Gastroesophageal sphincter (tissue), 4 donors: ENCODE measurements around the gene LRRC40. TPM values are rescaled to one million over a fixed set of nuclear protein-coding genes. Genes with fewer than 3 reads are reported as not detected.

Experiments
- ATAC-seq: fragments of 150-250 bp; one replicate; pipeline ENCODE4 v1.9.1; 2016; ENCODE audit warnings: mild to moderate bottlenecking, moderate library complexity
- H3K27ac ChIP-seq, 4 donors: fragments of 200-600 bp; sonication (generic) in 3 of 4; 1 replicate in 3 of 4; 2 replicates in 1 of 4; pipeline ENCODE4 v1.5.1; 2016 to 2019
- H3K27me3 ChIP-seq: fragments of 200-600 bp; sonication (generic); one replicate; pipeline ENCODE4 v1.5.1; 2019
- H3K36me3 ChIP-seq, 2 donors: fragments of 200-600 bp; sonication (generic); one replicate each; pipeline ENCODE4 v1.5.1; 2019; ENCODE audit warnings: control low read depth in 1 of 2
- H3K4me1 ChIP-seq, 3 donors: fragments of 200-600 bp; sonication (generic); 1 replicate in 2 of 3; 2 replicates in 1 of 3; pipeline ENCODE4 v1.5.1; 2016 to 2019; ENCODE audit warnings: control low read depth in 2 of 3
- H3K4me3 ChIP-seq, 2 donors: fragments of 200-600 bp; sonication (generic); one replicate each; pipeline ENCODE4 v1.5.1; 2019; ENCODE audit warnings: mild to moderate bottlenecking in 1 of 2, moderate library complexity in 1 of 2
- H3K9me3 ChIP-seq, 3 donors: fragments of 200-600 bp; sonication (generic); one replicate each; pipeline ENCODE4 v1.5.1; 2017 to 2019; ENCODE audit warnings: control low read depth in 2 of 3
- CTCF ChIP-seq, 4 experiments: fragments of 200-600 bp in 2 of 4; fragments of 450-650 bp in 2 of 4; sonication (generic) in 1 of 4; IDR thresholded peaks; one replicate each; pipeline ENCODE4 v1.5.1; 2017 to 2019; ENCODE audit warnings: antibody characterized with exemption in 4 of 4, mild to moderate bottlenecking in 2 of 4, moderate library complexity in 2 of 4
- EP300 ChIP-seq: sonication (generic); formaldehyde crosslinking; IDR thresholded peaks from one replicate; pipeline ENCODE4 v1.6.1; 2017; ENCODE audit warnings: antibody characterized with exemption, mild to moderate bottlenecking
- POLR2A ChIP-seq, 2 donors: fragments of 450-650 bp; IDR thresholded peaks; one replicate each; pipeline ENCODE4 v1.6.1; 2017; ENCODE audit warnings: antibody characterized with exemption in 2 of 2, mild to moderate bottlenecking in 2 of 2, moderate library complexity in 1 of 2
- POLR2AphosphoS5 ChIP-seq: sonication (generic); formaldehyde crosslinking; IDR thresholded peaks from one replicate; pipeline ENCODE4 v1.6.1; 2017; ENCODE audit warnings: antibody characterized with exemption
- WGBS, 2 donors: methylation state at CpG; one replicate each; pipeline ENCODE4 v1.1.5; 2018; ENCODE audit warnings: low coverage in 1 of 2; 5-methylcytosine and 5-hydroxymethylcytosine counted together
- total RNA-seq, 4 donors: library from RNA; depleted of rRNA; stranded (reverse); fragments of >200 nt; gene quantifications; one replicate each; pipeline ENCODE4 v1.1.0, GENCODE V29; 2016

Gene LRRC40
- total RNA-seq, 4 donors from 2014 or later, result 12.9 to 25.4 (median 18.5) TPM

- TF ChIP-seq POLR2A (IDR thresholded peaks at IDR 0.05) (no peak), EP300 (no peak), CTCF (IDR thresholded peaks at IDR 0.05) (no peak), POLR2AphosphoS5 (no peak)
These were observed 29.4 kb upstream of the LRRC40 start for GRCh38 chr1:70234733-70235132.

GRCh38 chr1:70231475-70231874, 26.1 kb upstream of the LRRC40 start:
- Histone ChIP-seq H3K4me3 (no peak overlapping the region), H3K36me3 (peaks cover 21 to 83% of the 10 kb centered on the region in 2 donors), H3K9me3 (no peaks in the 10 kb centered on the region), H3K4me1 (peaks cover 3 to 26% (median 11%) of the 10 kb centered on the region in 3 donors), H3K27ac (no peak overlapping the region), H3K27me3 (no peaks in the 10 kb centered on the region)
- ATAC-seq, result no peak
- WGBS, 2 donors, result 93 to 100% methylated on average over 3 to 4 of the region's 4 CpGs
- TF ChIP-seq EP300 (no peak), POLR2A (IDR thresholded peaks at IDR 0.05) (no peak), POLR2AphosphoS5 (no peak), CTCF (IDR thresholded peaks at IDR 0.05) (no peak)

More at GRCh38 chr1:70234733-70235132, 29.4 kb upstream of the LRRC40 start:
- Histone ChIP-seq H3K36me3 (peaks cover 41 to 100% of the 10 kb centered on the region in 2 donors), H3K4me3 (no peak overlapping the region), H3K27me3 (no peaks in the 10 kb centered on the region), H3K4me1 (no peaks in the 10 kb centered on the region), H3K9me3 (no peaks in the 10 kb centered on the region), H3K27ac (no peak overlapping the region)
- no peak for ATAC-seq

- no peak overlapping the region for H3K27ac ChIP-seq
- peaks cover 11 to 69% of the 10 kb centered on the region in 2 donors for H3K36me3 ChIP-seq
- H3K9me3 ChIP-seq, result no peaks in the 10 kb centered on the region
- ATAC-seq, result no peak
- no peaks in the 10 kb centered on the region for H3K27me3 ChIP-seq
- WGBS, 2 donors, result 55 to 76% methylated on average over 2 of the region's 2 CpGs
- H3K4me3 ChIP-seq, result no peak overlapping the region
- TF ChIP-seq CTCF (IDR thresholded peaks at IDR 0.05) (no peak), EP300 (no peak), POLR2A (IDR thresholded peaks at IDR 0.05) (no peak)
- peaks cover 9 to 54% (median 20%) of the 10 kb centered on the region in 3 donors for H3K4me1 ChIP-seq
These were observed 23.3 kb upstream of the LRRC40 start for GRCh38 chr1:70228670-70229069.

GRCh38 chr1:70227439-70227838, 22.1 kb upstream of the LRRC40 start:
- Histone ChIP-seq H3K27me3 (no peaks in the 10 kb centered on the region), H3K4me3 (no peak overlapping the region), H3K36me3 (peaks cover 6 to 61% of the 10 kb centered on the region in 2 donors), H3K4me1 (peaks cover 14 to 66% (median 29%) of the 10 kb centered on the region in 3 donors), H3K27ac (no peak overlapping the region), H3K9me3 (no peaks in the 10 kb centered on the region)
- WGBS, 2 donors, result 18 to 30% methylated on average over 1 of the region's 1 CpG
- no peak for ATAC-seq
- TF ChIP-seq CTCF (IDR thresholded peaks at IDR 0.05), result no peak
- no peak for TF ChIP-seq EP300
- no peak for TF ChIP-seq POLR2A (IDR thresholded peaks at IDR 0.05)
- no peak for TF ChIP-seq POLR2AphosphoS5

- H3K4me3 ChIP-seq, result no peak overlapping the region
- H3K36me3 ChIP-seq, result peaks cover 0 to 36% of the 10 kb centered on the region in 2 donors
- 63 to 73% methylated on average over 2 of the region's 2 CpGs for WGBS, 2 donors
- peaks cover 14 to 78% (median 30%) of the 10 kb centered on the region in 3 donors for H3K4me1 ChIP-seq
- H3K27ac ChIP-seq, result peak overlapping the region in 1 of 4 donors; percentile 11
- ATAC-seq, result no peak
- no peaks in the 10 kb centered on the region for H3K27me3 ChIP-seq
- no peaks in the 10 kb centered on the region for H3K9me3 ChIP-seq
- no peak for TF ChIP-seq CTCF (IDR thresholded peaks at IDR 0.05)
- no peak for TF ChIP-seq POLR2AphosphoS5
- TF ChIP-seq EP300, result no peak
- no peak for TF ChIP-seq POLR2A (IDR thresholded peaks at IDR 0.05)
These were observed 19.6 kb upstream of the LRRC40 start for GRCh38 chr1:70224954-70225353.
